Measurements from ENCODE around the gene DOK7. TPM values are rescaled to one million over a fixed set of nuclear protein-coding genes. Genes with fewer than 3 reads are reported as not detected.

DOK7 gene
- total RNA-seq, 2 donors from 2014 or later, result 6.3 to 7.0 TPM

DNA sequence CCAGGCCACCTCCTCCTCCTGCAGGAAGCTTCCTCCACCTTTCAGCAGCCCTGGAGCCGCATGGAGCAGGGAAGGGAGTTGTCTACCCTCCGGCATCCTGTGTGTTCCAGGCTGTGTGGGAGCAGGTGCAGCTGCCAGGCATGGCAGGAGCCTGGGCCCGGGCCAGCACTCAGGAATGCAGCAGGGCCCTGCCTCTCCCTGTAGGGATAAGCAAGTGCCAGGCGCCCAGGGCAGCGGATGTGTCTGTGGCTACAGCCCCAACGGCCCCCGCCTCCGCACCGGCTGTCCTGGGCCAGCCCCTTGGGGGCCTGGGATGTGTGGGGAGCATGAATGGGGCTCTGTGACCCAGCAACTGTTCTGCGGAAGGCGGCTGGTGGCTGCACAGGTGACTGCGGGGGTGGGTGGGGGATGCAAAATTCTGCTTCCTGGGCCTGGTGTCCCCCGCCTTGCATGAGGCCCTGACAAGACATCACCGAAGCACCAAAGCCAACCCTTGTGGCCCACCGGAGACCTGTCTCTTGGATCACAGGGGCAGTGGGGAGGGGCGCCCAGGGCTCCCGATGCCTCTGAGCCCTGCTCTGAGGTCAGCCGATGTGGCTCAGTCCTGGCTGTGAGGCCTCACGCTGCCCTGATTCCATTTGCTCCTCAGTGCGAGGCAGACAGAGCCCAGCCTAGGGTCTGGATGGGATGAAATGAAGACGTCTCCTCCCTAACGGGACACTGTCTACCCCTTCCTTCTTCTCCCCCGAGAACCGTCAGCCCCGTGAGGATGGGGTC, 1.4 kb upstream of the DOK7 start:
- ATAC-seq (peak; percentile 92), DNase-seq (peak; percentile 96 to 99 (median 98))
- Histone ChIP-seq H3K27ac (peak overlapping the region; percentile 77 to 92 (median 82)), H3K4me3 (no peak overlapping the region), H3K27me3 (no peaks in the 10 kb centered on the region), H3K9me3 (no peaks in the 10 kb centered on the region), H3K36me3 (replicated peaks in 1 of 2; ENCODE audit: insufficient read depth in 1 of 2, low read depth in 2 of 2) (no peaks in the 10 kb centered on the region), H3K4me1 (peaks cover 41% of the 10 kb centered on the region)
- intact Hi-C loops (cut with DNase I), result no loop called here
- 18 to 37% methylated on average over 11 to 25 of the region's 25 CpGs for WGBS, 2 donors
- TF ChIP-seq, protein P1, sequence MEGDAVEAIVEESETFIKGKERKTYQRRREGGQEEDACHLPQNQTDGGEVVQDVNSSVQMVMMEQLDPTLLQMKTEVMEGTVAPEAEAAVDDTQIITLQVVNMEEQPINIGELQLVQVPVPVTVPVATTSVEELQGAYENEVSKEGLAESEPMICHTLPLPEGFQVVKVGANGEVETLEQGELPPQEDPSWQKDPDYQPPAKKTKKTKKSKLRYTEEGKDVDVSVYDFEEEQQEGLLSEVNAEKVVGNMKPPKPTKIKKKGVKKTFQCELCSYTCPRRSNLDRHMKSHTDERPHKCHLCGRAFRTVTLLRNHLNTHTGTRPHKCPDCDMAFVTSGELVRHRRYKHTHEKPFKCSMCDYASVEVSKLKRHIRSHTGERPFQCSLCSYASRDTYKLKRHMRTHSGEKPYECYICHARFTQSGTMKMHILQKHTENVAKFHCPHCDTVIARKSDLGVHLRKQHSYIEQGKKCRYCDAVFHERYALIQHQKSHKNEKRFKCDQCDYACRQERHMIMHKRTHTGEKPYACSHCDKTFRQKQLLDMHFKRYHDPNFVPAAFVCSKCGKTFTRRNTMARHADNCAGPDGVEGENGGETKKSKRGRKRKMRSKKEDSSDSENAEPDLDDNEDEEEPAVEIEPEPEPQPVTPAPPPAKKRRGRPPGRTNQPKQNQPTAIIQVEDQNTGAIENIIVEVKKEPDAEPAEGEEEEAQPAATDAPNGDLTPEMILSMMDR (IDR thresholded peaks at IDR 0.05), result peak in 2 of 7 experiments; percentile 15 to 24
- TF ChIP-seq POLR2A (IDR thresholded peaks at IDR 0.05), result peak; percentile 22 to 71 (median 56)

DNA sequence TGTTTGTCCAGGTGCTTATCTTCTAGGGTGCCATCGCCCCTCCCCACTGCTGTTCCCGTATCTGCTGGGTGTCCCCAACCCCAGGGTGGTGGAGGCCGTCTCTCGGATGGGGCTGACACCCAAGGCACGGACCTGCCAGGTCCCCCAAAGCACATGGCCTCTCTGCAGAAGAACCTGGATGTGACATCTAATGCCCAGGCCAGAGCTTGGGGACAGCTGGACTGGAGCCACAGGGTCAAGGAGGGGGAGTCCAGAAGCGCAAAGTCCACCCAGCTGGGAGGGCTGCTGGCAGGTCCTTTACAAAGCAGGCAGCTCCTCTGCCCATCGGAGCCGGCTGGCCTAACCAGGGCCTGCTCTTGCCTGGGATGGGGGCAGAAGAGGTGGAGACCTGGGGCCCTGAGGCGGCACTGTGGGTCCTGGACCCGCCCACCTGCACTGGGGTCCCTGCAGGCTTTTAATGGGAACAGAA, 751 bp upstream of the DOK7 start:
- Histone ChIP-seq H3K4me3 (no peak overlapping the region), H3K27ac (peak overlapping the region; percentile 77 to 92 (median 82)), H3K4me1 (peaks cover 41% of the 10 kb centered on the region), H3K9me3 (no peaks in the 10 kb centered on the region), H3K36me3 (replicated peaks in 1 of 2; ENCODE audit: insufficient read depth in 1 of 2, low read depth in 2 of 2) (no peaks in the 10 kb centered on the region), H3K27me3 (no peaks in the 10 kb centered on the region)
- peak; percentile 47 to 68 (median 55) for DNase-seq
- TF ChIP-seq, protein P1 (IDR thresholded peaks at IDR 0.05), result no peak
- TF ChIP-seq POLR2A (IDR thresholded peaks at IDR 0.05), result no peak
- intact Hi-C loops (cut with DNase I), result no loop called here
- ATAC-seq, result peak; percentile 4
- WGBS, 2 donors, result 48% methylated on average over 10 of the region's 10 CpGs; no CpG with 5 or more reads in 1 of the 2 donors

DNA sequence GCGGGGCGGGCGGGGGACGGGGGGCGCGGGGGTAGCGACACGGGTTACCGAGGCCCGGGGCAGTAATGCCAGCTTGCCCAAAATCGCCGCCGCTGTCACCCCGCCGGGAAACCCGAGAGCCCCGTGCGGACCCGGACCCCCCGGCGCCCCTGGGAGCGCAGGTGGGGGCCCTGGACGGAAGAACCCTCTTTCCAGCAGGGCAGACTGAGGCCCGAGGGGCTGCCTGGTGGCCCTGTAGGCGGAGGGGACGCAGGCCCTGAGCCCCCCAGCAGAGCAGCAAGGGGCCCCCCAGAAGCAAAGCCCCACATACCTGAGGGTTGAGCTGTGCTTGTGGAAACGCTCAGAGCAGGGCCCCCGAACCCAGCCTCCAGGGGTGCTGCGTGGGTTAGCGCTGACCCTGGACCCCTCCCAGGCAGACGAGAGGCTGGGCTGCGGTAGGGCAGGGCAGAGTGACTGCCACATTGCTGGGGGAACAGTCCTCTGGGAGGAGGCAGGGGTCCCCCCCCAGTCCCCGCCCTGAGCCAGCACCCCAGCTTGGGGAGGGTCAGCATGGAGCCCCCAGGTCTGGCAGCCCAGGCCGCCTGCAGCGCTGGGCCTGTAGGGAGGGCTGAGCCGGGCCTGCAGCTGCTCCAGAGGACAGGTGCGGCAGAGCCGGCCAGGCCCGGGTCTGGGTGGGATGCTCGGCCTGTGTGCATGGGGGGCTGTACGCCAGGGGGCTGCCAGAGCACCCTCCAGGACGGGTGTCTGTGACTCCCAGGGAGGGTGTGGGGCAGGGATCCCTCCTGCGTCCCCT, 646 bp downstream of the DOK7 start:
- Histone ChIP-seq H3K4me1 (peaks cover 42% of the 10 kb centered on the region), H3K27me3 (no peaks in the 10 kb centered on the region), H3K4me3 (peak overlapping the region; percentile 33 to 54), H3K36me3 (replicated peaks in 1 of 2; ENCODE audit: insufficient read depth in 1 of 2, low read depth in 2 of 2) (no peaks in the 10 kb centered on the region), H3K9me3 (no peaks in the 10 kb centered on the region), H3K27ac (peak overlapping the region in 3 of 4 donors; percentile 58 to 81 (median 77))
- intact Hi-C loops (cut with DNase I), result no loop called here
- ATAC-seq (no peak), DNase-seq (no peak)
- TF ChIP-seq POLR2A (IDR thresholded peaks at IDR 0.05), result no peak
- TF ChIP-seq, protein P1 (IDR thresholded peaks at IDR 0.05), result no peak
- WGBS, 2 donors, result 14 to 18% methylated on average over 3 to 34 of the region's 43 CpGs

DNA sequence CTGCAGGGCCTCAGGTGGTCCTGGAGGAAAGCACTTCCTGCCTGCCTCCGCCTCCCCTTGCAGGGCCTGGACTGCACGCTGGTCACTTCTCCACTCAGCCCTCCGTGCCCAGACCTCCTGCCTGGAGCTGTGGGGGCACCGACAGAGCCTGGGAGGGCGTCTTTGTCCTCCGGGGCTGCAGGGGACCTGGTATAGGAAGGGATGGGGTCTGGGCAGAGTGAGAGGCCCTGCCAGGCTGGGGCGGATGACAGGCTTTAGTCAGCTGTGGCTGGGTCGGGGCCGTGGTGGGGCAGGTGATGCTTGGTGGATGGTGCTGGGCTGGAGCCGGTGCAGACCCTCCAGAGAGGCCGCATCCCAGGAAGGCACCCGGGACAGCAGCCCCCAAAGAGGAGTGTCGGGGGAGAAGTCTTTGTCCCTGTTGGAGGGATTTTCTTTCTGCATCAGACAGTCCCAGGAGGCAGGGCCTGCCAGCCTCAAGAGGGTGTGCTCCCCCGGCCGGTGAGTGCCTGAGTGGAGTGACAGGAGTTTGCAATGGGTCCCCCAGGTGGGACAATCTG, 1.3 kb downstream of the DOK7 start:
- intact Hi-C loops (cut with DNase I), result no loop called here
- Histone ChIP-seq H3K36me3 (replicated peaks in 1 of 2; ENCODE audit: insufficient read depth in 1 of 2, low read depth in 2 of 2) (no peaks in the 10 kb centered on the region), H3K9me3 (no peaks in the 10 kb centered on the region), H3K4me1 (peaks cover 49% of the 10 kb centered on the region), H3K27me3 (no peaks in the 10 kb centered on the region), H3K4me3 (no peak overlapping the region), H3K27ac (no peak overlapping the region)
- DNase-seq (no peak), ATAC-seq (no peak)
- no peak for TF ChIP-seq POLR2A (IDR thresholded peaks at IDR 0.05)
- TF ChIP-seq, protein P1 (IDR thresholded peaks at IDR 0.05), result no peak
- WGBS, 2 donors, result 66 to 73% methylated on average over 6 to 15 of the region's 15 CpGs

Measured in body of pancreas (tissue), 4 donors.